Panc1 (cell line): ENCODE measurements around the gene VWA5B1.

ENCODE experiments used
- CTCF ChIP-seq: fragments of 450-650 bp; IDR thresholded peaks from 2 replicates; pipeline ENCODE4 v1.5.1; 2017; ENCODE audit warnings: mild to moderate bottlenecking
- POLR2AphosphoS5 ChIP-seq: IDR thresholded peaks from 2 replicates; pipeline ENCODE4 v1.6.1; 2012; ENCODE audit warnings: mild to moderate bottlenecking, low read depth, low read length, moderate library complexity
- SIN3A ChIP-seq: IDR thresholded peaks from 2 replicates; pipeline ENCODE4 v1.6.1; 2012; ENCODE audit warnings: low read depth, mild to moderate bottlenecking, low read length, moderate library complexity, borderline replicate concordance; ENCODE audit not compliant: insufficient read depth
- TCF7L2 ChIP-seq: IDR thresholded peaks from 2 replicates; pipeline ENCODE4 v1.6.1; 2011; ENCODE audit warnings: mild to moderate bottlenecking, low read depth, low read length, inconsistent platforms
- TF ChIP-seq, protein P1 (sequence below), 2 experiments: IDR thresholded peaks; 2 replicates each; pipeline ENCODE4 v1.6.1; 2011 to 2012; ENCODE audit warnings: low read depth in 2 of 2, control low read depth in 1 of 2, low read length in 1 of 2, mild to moderate bottlenecking in 1 of 2, moderate library complexity in 1 of 2; ENCODE audit not compliant: insufficient read depth in 1 of 2

- no peak for TF ChIP-seq CTCF
- no peak for TF ChIP-seq POLR2AphosphoS5
- TF ChIP-seq SIN3A, result no peak
- TF ChIP-seq, protein P1, sequence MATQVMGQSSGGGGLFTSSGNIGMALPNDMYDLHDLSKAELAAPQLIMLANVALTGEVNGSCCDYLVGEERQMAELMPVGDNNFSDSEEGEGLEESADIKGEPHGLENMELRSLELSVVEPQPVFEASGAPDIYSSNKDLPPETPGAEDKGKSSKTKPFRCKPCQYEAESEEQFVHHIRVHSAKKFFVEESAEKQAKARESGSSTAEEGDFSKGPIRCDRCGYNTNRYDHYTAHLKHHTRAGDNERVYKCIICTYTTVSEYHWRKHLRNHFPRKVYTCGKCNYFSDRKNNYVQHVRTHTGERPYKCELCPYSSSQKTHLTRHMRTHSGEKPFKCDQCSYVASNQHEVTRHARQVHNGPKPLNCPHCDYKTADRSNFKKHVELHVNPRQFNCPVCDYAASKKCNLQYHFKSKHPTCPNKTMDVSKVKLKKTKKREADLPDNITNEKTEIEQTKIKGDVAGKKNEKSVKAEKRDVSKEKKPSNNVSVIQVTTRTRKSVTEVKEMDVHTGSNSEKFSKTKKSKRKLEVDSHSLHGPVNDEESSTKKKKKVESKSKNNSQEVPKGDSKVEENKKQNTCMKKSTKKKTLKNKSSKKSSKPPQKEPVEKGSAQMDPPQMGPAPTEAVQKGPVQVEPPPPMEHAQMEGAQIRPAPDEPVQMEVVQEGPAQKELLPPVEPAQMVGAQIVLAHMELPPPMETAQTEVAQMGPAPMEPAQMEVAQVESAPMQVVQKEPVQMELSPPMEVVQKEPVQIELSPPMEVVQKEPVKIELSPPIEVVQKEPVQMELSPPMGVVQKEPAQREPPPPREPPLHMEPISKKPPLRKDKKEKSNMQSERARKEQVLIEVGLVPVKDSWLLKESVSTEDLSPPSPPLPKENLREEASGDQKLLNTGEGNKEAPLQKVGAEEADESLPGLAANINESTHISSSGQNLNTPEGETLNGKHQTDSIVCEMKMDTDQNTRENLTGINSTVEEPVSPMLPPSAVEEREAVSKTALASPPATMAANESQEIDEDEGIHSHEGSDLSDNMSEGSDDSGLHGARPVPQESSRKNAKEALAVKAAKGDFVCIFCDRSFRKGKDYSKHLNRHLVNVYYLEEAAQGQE (IDR thresholded peaks at IDR 0.05; ENCODE audit: insufficient read depth in 1 of 2, low read depth in 2 of 2, low read length in 1 of 2), result no peak
- no peak for TF ChIP-seq TCF7L2
These were observed 68.1 kb downstream of the VWA5B1 start for GRCh38 chr1:20358761-20359263.
